ENCODE measurements around the gene PPP3CB.

DNA sequence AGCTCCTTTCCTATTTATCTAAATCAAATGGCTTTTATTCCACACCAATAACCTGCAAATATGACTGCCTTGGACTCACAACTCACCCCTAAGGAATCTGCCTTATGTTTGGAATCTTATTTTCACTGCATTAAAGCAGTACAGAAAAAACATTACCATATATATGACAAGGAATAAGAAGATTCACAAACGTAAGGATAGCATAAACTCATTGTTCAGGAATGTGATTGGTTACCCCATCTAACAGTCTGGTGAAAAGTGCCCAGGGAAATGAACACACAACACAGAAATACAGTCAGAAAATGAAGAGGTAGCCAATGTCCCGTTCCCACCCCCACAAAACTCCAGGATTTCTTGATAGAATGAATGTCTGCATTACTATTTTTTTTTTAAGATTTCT is 2.0 kb downstream of the PPP3CB start:
- TF ChIP-seq POLR2AphosphoS5 (IDR thresholded peaks at IDR 0.05; ENCODE audit: low read depth, low read length) (no peak), SIN3A (IDR thresholded peaks at IDR 0.05; ENCODE audit: borderline replicate concordance, insufficient read depth, low read length) (no peak), TAF1 (IDR thresholded peaks at IDR 0.05; ENCODE audit: borderline replicate concordance, insufficient read depth, low read length) (no peak), FOXP2 (optimal IDR thresholded peaks at IDR 0.05; ENCODE audit: borderline replicate concordance, extremely low read depth, extremely low read length, insufficient read depth) (no peak)
- TF ChIP-seq, protein P1, sequence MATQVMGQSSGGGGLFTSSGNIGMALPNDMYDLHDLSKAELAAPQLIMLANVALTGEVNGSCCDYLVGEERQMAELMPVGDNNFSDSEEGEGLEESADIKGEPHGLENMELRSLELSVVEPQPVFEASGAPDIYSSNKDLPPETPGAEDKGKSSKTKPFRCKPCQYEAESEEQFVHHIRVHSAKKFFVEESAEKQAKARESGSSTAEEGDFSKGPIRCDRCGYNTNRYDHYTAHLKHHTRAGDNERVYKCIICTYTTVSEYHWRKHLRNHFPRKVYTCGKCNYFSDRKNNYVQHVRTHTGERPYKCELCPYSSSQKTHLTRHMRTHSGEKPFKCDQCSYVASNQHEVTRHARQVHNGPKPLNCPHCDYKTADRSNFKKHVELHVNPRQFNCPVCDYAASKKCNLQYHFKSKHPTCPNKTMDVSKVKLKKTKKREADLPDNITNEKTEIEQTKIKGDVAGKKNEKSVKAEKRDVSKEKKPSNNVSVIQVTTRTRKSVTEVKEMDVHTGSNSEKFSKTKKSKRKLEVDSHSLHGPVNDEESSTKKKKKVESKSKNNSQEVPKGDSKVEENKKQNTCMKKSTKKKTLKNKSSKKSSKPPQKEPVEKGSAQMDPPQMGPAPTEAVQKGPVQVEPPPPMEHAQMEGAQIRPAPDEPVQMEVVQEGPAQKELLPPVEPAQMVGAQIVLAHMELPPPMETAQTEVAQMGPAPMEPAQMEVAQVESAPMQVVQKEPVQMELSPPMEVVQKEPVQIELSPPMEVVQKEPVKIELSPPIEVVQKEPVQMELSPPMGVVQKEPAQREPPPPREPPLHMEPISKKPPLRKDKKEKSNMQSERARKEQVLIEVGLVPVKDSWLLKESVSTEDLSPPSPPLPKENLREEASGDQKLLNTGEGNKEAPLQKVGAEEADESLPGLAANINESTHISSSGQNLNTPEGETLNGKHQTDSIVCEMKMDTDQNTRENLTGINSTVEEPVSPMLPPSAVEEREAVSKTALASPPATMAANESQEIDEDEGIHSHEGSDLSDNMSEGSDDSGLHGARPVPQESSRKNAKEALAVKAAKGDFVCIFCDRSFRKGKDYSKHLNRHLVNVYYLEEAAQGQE (IDR thresholded peaks at IDR 0.05; ENCODE audit: insufficient read depth in 1 of 2, low read depth in 2 of 2, low read length in 2 of 2): no peak
